ENCODE data around the gene ZBTB5. TPM values are rescaled to one million over a fixed set of nuclear protein-coding genes. Genes with fewer than 3 reads are reported as not detected.

Gene ZBTB5
- total RNA-seq, 4 donors from 2014 or later, result 16.1 to 23.4 (median 20.9) TPM

DNA sequence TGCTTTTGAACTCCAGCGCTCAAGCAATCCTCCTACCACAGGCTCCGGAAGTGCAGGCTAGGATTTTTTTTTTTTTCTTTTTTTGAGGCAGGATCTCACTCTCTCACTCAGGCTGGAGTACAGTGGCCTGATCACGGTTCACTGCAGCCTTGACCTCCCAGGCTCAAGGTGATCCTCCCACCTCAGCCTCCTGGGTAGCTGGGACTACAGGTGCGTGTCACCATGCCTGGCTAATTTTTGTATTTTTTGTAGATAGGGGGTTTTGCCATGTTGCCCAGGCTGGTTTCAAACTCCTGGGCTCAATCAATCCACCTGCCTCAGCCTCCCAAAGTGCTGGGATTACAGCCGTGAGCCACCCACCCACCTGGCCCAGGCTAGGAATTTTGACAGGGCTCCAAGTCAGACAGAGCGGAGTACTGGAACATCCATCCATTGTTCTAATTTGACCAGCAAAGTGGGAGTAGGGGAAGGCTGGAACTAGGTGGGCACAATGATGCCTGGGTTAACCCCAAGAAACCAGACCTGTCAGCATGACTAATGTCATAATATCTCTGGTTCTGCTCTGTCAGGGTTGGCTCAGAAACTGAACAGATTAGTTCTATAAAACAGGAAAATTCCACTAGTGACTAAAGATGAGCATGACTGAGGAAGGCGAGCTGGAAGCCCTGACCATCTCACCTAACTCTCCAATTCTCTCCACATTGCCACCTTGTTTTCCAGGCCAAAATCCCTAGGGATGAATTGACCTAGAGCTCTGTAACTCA is 9.2 kb downstream of the ZBTB5 start:
- WGBS, 2 donors, result 70 to 73% methylated on average over 7 of the region's 7 CpGs
- TF ChIP-seq, protein P1, sequence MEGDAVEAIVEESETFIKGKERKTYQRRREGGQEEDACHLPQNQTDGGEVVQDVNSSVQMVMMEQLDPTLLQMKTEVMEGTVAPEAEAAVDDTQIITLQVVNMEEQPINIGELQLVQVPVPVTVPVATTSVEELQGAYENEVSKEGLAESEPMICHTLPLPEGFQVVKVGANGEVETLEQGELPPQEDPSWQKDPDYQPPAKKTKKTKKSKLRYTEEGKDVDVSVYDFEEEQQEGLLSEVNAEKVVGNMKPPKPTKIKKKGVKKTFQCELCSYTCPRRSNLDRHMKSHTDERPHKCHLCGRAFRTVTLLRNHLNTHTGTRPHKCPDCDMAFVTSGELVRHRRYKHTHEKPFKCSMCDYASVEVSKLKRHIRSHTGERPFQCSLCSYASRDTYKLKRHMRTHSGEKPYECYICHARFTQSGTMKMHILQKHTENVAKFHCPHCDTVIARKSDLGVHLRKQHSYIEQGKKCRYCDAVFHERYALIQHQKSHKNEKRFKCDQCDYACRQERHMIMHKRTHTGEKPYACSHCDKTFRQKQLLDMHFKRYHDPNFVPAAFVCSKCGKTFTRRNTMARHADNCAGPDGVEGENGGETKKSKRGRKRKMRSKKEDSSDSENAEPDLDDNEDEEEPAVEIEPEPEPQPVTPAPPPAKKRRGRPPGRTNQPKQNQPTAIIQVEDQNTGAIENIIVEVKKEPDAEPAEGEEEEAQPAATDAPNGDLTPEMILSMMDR (IDR thresholded peaks at IDR 0.05), result no peak
- no peak for TF ChIP-seq POLR2A (IDR thresholded peaks at IDR 0.05)
- intact Hi-C loops (cut with DNase I; ENCODE audit: low total_unique reads), result no loop called here
- DNase-seq (ENCODE audit: low spot score in 2 of 2), result no peak
- H3K4me3 ChIP-seq (ENCODE audit: low read depth, poor library complexity, severe bottlenecking), result no peak overlapping the region

DNA sequence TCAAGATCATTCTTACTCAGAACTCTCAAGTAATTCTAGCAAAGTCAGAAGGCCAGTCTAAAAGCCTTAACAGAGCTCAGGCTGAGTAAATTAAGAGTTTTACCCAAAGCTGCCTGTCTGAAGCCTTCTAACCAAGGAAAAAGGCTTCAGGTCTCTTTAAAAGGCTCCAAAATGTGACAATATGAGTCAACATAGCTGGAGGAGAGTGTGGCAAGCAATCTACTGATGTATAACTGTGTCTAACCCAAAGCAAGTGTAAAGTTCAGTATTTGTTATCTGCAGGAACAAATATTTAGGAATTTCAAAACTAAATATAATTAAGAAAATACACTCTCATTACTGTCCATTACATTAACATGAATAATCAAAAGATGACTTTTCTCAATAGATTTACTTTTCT is 11.0 kb downstream of the ZBTB5 start:
- intact Hi-C loops (cut with DNase I; ENCODE audit: low total_unique reads), result no loop called here
- no peak overlapping the region for H3K4me3 ChIP-seq (ENCODE audit: low read depth, poor library complexity, severe bottlenecking)
- TF ChIP-seq POLR2A (IDR thresholded peaks at IDR 0.05), result no peak
- TF ChIP-seq, protein P1 (IDR thresholded peaks at IDR 0.05), result no peak
- no peak for DNase-seq (ENCODE audit: low spot score in 2 of 2)

DNA sequence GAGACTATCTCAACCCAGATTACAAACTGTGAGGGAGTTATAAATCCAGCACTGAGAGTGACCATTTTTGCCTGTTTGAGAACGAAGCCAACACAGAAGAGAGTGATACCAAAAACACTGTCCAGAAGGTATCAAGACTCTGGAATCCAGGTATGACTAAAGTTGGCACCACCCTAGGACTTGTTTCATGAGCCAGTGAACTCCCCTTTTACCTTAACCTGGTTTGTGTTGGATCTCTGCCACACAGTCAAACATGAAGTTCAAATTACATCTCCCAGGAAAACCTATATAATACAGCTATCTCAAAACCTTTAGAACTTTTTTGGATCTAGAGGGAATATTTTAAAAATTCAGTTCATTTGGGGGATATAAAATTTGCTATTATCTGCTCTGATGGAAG is 11.4 kb downstream of the ZBTB5 start:
- intact Hi-C loops (cut with DNase I; ENCODE audit: low total_unique reads), result no loop called here
- no peak for DNase-seq (ENCODE audit: low spot score in 2 of 2)
- TF ChIP-seq, protein P1 (IDR thresholded peaks at IDR 0.05), result no peak
- no peak for TF ChIP-seq POLR2A (IDR thresholded peaks at IDR 0.05)
- WGBS, 2 donors, result 64 to 67% methylated on average over 1 of the region's 1 CpG
- H3K4me3 ChIP-seq (ENCODE audit: low read depth, poor library complexity, severe bottlenecking), result no peak overlapping the region

DNA sequence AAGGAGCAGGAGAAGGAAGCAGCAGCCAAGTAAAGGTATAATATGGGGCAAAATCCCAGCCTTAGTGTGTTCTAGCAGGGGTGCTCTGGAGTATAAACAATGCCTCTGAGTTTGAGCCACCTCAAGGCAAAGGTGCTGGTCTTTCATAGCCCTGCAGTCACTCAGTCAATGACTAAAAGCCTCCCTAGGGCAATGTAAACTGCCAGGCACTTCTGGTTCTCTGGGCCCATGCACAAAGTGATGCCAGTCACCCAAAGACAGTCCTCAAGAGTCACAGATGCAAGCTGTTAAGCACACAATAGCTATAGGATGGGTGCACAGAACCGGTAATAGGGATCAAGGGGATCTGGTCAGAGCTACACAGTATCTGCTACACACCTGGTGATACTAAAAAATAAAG is 12.6 kb downstream of the ZBTB5 start:
- TF ChIP-seq, protein P1 (IDR thresholded peaks at IDR 0.05), result no peak
- no peak for TF ChIP-seq POLR2A (IDR thresholded peaks at IDR 0.05)
- DNase-seq (ENCODE audit: low spot score in 2 of 2), result no peak
- H3K4me3 ChIP-seq (ENCODE audit: low read depth, poor library complexity, severe bottlenecking), result no peak overlapping the region
- WGBS, 2 donors, result 79 to 96% methylated on average over 1 of the region's 1 CpG
- intact Hi-C loops (cut with DNase I; ENCODE audit: low total_unique reads), result no loop called here

DNA sequence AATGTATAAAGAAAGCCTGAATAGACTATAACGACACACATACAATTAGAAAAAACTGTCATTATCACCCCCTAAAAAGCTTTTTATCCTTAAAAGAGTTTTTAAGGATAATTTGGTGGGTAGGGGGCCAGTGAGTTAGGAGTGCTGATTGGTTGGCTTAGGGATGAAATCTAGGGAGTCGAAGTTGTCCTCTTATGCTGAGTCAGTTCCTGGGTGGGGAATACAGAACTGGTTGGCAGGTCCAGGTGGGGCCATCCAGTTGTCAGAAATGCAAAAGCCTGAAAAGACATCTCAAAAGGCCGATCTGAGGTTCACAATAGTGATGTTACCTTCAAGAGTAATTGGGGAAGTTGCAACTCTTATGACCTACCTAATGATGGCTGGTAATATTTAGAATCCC is 13.6 kb downstream of the ZBTB5 start:
- DNase-seq (ENCODE audit: low spot score in 2 of 2), result no peak
- 76 to 77% methylated on average over 3 of the region's 3 CpGs for WGBS, 2 donors
- H3K4me3 ChIP-seq (ENCODE audit: low read depth, poor library complexity, severe bottlenecking), result no peak overlapping the region
- intact Hi-C loops (cut with DNase I; ENCODE audit: low total_unique reads), result no loop called here
- no peak for TF ChIP-seq POLR2A (IDR thresholded peaks at IDR 0.05)
- TF ChIP-seq, protein P1 (IDR thresholded peaks at IDR 0.05), result no peak

Measured in lower leg skin (tissue), 4 donors.